ENCODE measurements around the gene CTNNA1. TPM values are rescaled to one million over a fixed set of nuclear protein-coding genes. Genes with fewer than 3 reads are reported as not detected.

The CTNNA1 gene
- polyA plus RNA-seq, 1 of the 3 experiments (the other 2 are of a cell fraction): 130 TPM

DNA sequence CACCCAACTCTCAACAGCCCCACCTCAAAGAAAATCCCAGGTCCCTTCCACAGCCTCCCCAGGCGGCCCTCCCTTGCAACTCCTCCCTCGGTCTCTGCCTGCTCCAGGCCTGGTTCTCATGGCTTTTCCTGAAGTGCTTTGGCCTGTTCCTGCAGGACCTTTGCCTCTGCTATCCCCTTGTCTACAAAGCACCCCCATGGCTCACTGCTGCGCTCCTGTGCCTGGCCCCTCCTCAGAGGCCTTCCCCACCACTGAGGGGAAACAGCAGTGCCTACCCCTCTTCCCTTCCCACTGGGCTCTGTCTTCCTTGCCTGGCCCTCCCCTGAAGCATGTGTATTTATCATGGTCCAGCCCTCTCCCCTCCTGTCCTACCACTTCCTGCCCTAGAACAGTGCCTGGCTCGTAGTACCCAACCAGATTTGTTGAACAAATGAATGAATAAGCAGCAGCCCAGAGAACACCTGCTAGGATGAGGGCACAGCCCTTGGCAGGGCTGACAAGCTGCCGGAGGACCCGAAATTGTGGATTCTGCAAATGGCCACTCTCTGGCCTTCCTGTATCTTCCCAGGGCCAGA is 190.5 kb downstream of the CTNNA1 start (continued):
- TF ChIP-seq, protein P1, sequence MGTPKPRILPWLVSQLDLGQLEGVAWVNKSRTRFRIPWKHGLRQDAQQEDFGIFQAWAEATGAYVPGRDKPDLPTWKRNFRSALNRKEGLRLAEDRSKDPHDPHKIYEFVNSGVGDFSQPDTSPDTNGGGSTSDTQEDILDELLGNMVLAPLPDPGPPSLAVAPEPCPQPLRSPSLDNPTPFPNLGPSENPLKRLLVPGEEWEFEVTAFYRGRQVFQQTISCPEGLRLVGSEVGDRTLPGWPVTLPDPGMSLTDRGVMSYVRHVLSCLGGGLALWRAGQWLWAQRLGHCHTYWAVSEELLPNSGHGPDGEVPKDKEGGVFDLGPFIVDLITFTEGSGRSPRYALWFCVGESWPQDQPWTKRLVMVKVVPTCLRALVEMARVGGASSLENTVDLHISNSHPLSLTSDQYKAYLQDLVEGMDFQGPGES (IDR thresholded peaks at IDR 0.05; ENCODE audit: low read depth, low read length): no peak
- no peak for TF ChIP-seq EZH2phosphoT487 (IDR thresholded peaks at IDR 0.05; ENCODE audit: borderline replicate concordance, low read depth)
- no peak for TF ChIP-seq FOXJ3 (CRISPR knock-in tag; IDR thresholded peaks at IDR 0.05)
- TF ChIP-seq YY1 (IDR thresholded peaks at IDR 0.05; ENCODE audit: low read depth): no peak
- TF ChIP-seq POLR2AphosphoS5 (IDR thresholded peaks at IDR 0.05; ENCODE audit: low read depth, low read length): no peak
- TF ChIP-seq, protein P2, sequence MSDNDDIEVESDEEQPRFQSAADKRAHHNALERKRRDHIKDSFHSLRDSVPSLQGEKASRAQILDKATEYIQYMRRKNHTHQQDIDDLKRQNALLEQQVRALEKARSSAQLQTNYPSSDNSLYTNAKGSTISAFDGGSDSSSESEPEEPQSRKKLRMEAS (IDR thresholded peaks at IDR 0.05; ENCODE audit: low read depth): no peak
- TF ChIP-seq, protein P3, sequence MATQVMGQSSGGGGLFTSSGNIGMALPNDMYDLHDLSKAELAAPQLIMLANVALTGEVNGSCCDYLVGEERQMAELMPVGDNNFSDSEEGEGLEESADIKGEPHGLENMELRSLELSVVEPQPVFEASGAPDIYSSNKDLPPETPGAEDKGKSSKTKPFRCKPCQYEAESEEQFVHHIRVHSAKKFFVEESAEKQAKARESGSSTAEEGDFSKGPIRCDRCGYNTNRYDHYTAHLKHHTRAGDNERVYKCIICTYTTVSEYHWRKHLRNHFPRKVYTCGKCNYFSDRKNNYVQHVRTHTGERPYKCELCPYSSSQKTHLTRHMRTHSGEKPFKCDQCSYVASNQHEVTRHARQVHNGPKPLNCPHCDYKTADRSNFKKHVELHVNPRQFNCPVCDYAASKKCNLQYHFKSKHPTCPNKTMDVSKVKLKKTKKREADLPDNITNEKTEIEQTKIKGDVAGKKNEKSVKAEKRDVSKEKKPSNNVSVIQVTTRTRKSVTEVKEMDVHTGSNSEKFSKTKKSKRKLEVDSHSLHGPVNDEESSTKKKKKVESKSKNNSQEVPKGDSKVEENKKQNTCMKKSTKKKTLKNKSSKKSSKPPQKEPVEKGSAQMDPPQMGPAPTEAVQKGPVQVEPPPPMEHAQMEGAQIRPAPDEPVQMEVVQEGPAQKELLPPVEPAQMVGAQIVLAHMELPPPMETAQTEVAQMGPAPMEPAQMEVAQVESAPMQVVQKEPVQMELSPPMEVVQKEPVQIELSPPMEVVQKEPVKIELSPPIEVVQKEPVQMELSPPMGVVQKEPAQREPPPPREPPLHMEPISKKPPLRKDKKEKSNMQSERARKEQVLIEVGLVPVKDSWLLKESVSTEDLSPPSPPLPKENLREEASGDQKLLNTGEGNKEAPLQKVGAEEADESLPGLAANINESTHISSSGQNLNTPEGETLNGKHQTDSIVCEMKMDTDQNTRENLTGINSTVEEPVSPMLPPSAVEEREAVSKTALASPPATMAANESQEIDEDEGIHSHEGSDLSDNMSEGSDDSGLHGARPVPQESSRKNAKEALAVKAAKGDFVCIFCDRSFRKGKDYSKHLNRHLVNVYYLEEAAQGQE (IDR thresholded peaks at IDR 0.05; ENCODE audit: low read depth, low read length): no peak
- no peak for TF ChIP-seq EP300 (IDR thresholded peaks at IDR 0.05; ENCODE audit: borderline replicate concordance in 1 of 2, low read depth in 1 of 2, low read length in 1 of 2)

DNA sequence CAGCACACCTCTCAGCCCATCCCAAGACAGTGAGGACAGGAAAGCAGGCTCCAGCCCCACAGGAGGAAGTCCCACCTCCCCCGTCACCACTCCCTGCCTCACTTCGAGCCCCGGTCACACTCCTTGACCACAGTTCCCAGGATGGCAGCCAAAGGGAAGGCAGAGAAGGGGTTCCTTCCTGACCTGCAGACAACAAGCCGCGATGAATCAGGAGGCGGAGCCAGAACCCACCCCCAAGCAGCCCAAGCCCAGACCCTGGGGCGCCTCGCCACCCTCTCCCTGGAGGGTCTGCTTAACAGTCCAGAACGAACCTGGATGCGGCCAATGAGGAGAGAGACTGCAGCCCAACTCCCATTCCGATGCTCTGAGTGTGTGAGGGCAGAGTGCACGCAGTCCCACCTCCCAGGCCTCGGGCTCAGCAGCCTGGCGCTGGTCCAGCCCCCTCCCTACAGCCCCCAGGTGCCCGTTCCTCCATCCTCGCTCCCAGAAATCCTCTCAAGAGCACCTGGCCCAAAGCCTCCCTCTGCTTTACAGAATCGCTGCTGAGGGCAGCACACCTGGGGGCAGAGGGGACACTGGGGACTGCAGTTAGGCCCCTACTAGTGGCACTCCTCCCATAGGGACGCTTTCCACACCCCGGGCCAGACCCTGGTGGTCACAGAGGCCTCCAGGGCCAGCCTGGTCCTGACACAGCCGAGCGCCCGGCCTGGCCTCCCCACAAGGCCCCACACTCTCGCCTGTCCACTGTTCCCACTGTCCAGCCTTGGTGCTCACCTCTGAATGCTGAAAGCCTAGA is 191.5 kb downstream of the CTNNA1 start:
- Histone ChIP-seq H3K4me2 (no peak overlapping the region), H4K20me1 (ENCODE audit: insufficient read depth) (no peaks in the 10 kb centered on the region), H2AFZ (ENCODE audit: low read depth) (no peak overlapping the region), H3F3A (replicated peaks; ENCODE audit: insufficient read depth) (no peaks in the 10 kb centered on the region), H3K9me3 (no peaks in the 10 kb centered on the region), H3K79me2 (ENCODE audit: insufficient read depth) (no peaks in the 10 kb centered on the region), H3K9ac (no peak overlapping the region), H3K27me3 (ENCODE audit: insufficient read depth) (no peaks in the 10 kb centered on the region), H3K4me3 (ENCODE audit: low read depth in 2 of 2, low read length in 1 of 2) (no peak overlapping the region), H3K36me3 (replicated peaks in 1 of 2; ENCODE audit: control insufficient read depth in 1 of 2, insufficient read depth in 2 of 2, low read length in 1 of 2) (peaks cover 0 to 3% of the 10 kb centered on the region in 2 experiments), H3K4me1 (ENCODE audit: control insufficient read depth in 1 of 2, insufficient read depth in 2 of 2, low read depth in 1 of 2, low read length in 1 of 2) (peaks cover 0 to 70% of the 10 kb centered on the region in 2 experiments; a peak in 1 of 4 replicates), H3K9me2 (no peaks in the 10 kb centered on the region), H3K27ac (ENCODE audit: low read depth in 2 of 2, low read length in 1 of 2) (peak overlapping the region in 1 of 2 experiments; percentile 98; a peak in 1 of 4 replicates)
- ChIA-PET CTCF (interaction anchor here (1.4 kb wide), 1 partner anchor 10 kb away, joined by 8 read pairs; no protein-coding TSS in a partner anchor), POLR2A (no interaction called here)
- DNase-seq: no peak
- WGBS (ENCODE audit: low lambda C conversion rate): 90% methylated on average over 22 of the region's 23 CpGs
- TF ChIP-seq RCOR1 (IDR thresholded peaks at IDR 0.05; ENCODE audit: low read length) (no peak), MEF2A (IDR thresholded peaks at IDR 0.05; ENCODE audit: borderline replicate concordance, low read depth) (no peak), YY1 (IDR thresholded peaks at IDR 0.05; ENCODE audit: low read depth) (no peak), EZH2phosphoT487 (IDR thresholded peaks at IDR 0.05; ENCODE audit: borderline replicate concordance, low read depth) (no peak), SIN3A (IDR thresholded peaks at IDR 0.05; ENCODE audit: borderline replicate concordance, low read depth, low read length) (no peak)
- TF ChIP-seq, protein P4, sequence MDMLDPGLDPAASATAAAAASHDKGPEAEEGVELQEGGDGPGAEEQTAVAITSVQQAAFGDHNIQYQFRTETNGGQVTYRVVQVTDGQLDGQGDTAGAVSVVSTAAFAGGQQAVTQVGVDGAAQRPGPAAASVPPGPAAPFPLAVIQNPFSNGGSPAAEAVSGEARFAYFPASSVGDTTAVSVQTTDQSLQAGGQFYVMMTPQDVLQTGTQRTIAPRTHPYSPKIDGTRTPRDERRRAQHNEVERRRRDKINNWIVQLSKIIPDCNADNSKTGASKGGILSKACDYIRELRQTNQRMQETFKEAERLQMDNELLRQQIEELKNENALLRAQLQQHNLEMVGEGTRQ (IDR thresholded peaks at IDR 0.05; ENCODE audit: borderline replicate concordance, low read depth, low read length): no peak
- TF ChIP-seq, protein P3 (IDR thresholded peaks at IDR 0.05; ENCODE audit: low read depth, low read length): no peak
- TF ChIP-seq, protein P1 (IDR thresholded peaks at IDR 0.05; ENCODE audit: low read depth, low read length): no peak
- TF ChIP-seq, protein P5, sequence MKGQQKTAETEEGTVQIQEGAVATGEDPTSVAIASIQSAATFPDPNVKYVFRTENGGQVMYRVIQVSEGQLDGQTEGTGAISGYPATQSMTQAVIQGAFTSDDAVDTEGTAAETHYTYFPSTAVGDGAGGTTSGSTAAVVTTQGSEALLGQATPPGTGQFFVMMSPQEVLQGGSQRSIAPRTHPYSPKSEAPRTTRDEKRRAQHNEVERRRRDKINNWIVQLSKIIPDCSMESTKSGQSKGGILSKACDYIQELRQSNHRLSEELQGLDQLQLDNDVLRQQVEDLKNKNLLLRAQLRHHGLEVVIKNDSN (IDR thresholded peaks at IDR 0.05; ENCODE audit: borderline replicate concordance, low read depth): no peak
- TF ChIP-seq, protein P2 (IDR thresholded peaks at IDR 0.05; ENCODE audit: low read depth): no peak

Data from SK-N-SH (cell line).